Measurements from ENCODE around the gene CKMT1A.
"Not testable (repeated sequence)": the region's sequence is repeated elsewhere in the genome, so short reads cannot be mapped to it uniquely, and the experiment has no call there.

The CKMT1A gene

DNA sequence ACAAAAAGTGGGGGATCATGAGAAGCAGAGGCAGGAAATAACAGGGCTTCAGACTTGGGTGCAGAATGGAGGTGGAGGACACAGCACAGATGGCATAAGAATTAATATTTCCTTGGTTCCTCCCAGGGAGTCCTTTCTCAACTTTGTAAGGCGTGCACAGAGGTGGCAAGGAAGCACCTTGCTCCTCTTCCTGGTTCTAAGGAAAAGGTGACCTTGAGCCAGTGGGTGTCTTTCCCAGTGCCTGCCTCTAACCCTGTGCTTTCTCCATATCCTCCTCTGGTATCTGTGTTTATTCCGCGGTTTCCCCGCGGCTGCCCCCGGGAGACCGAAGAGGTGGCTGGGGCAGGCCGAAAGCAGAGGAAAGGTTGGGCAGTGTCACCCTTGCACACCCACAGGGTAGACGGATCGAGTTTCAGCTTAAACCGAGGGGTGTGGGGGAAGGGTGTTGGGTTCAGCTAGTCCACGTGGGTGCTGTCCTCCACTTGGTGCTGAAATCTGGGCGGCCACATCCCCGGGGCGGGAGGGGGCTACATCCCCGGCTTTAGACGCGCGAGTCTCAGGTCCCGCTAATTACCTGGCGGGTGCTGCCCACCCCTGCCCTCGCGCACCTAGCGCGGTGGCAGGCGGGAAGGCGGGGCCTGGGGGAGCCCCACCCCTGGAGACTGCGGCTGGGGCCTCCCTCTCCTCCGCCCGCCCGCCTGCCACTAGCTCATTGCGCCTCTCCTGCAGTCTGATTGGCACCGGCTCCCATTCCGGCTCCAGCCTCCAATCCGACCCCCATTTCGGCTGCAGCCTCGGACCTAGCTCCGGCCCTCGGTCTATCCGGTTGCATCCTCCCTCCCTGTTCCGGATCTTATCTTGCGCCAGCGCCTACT is at the start of gene CKMT1A:
Gene CKMT1A, plus strand, starts transcription at position 712 of the 875 bp plus-strand sequence. CDS start 192 bp downstream, outside the sequence.
- DNase-seq: not testable (repeated sequence)

DNA sequence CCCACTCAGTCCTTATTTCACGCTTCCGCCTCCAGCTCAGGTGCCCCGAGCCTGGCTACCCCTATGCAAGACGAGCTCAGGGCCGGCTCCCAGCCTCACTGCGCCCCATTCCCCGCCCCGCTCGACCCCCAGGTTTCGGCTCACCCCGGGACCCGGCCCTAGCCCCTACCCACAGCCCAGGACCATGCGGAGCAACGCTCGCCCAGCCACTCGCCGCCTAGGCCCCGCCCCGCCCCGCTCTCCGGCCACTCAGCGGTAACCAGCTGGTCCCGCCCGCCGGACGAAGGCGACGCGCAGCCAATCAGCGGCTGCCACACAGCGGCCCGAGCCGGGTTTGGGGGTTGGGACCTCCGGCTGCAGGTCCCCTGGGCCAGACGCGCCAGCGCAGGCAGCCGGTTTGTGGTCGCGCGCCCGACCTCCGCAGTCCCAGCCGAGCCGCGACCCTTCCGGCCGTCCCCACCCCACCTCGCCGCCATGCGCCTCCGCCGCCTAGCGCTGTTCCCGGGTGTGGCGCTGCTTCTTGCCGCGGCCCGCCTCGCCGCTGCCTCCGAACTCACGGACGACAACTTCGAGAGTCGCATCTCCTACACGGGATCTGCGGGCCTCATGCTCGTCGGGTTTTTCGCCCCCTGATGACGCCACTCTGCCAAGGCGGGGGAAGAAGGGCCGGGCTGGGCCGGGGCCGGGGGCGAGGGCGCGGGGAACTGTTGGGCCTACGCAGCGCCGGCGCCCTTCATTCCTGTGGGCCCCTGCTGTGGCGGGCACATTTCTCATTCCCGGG is 44.8 kb upstream of the CKMT1A start, which contains the start of gene CATSPER2:
Gene CATSPER2, minus strand, starts transcription at position 196 of the 781 bp plus-strand sequence. CDS start 783 bp downstream, outside the sequence.
- DNase-seq: no peak
- TF ChIP-seq POLR2A (IDR thresholded peaks at IDR 0.05; ENCODE audit: low read length) (no peak), GATA1 (IDR thresholded peaks at IDR 0.05; ENCODE audit: low read depth, low read length) (no peak)

DNA sequence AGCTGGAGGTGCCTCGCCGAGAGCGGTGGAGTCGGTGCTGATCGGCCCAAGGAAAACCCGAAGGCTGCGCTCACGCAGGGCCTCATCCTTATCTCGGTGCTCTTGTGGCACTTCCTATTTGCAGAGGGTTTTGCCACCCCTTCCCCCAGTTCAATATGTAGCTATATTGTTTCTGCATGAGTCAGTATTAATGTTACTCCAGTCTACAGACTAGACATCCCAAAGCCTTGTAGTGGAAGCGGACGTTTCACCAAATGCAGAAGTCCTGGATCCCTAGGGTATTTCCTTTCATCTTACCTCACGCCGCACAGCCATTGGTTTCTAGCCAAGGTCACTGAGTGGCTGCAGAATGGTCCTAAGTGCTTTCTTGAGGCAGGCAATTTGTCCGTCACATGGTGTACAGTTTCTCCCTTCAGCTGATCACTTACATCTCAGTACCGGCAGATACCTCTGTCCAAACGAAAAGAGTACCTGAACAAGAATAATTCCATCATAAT is 44.2 kb upstream of the CKMT1A start:
- DNase-seq: not testable (repeated sequence)

DNA sequence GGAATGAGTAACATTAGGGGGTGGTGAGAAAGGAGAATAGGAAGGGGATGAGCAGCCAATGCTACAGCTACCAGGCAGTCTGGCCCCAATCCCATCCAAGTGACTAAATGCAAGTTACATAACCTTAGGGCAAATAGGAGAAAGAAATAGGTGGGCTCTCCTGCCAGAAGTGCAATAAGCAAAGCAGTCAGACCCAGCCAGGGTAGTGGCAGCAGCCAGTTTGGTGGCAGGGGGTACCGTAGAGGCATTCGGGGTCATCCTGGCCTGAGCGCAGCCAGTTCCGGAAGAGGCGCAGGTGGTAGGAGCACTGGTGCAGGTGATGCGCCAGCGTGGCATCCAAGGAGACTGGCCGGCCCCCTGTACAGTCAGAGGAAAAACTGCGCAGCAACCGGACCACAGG is 33.9 kb upstream of the CKMT1A start:
- not testable (repeated sequence) for DNase-seq

DNA sequence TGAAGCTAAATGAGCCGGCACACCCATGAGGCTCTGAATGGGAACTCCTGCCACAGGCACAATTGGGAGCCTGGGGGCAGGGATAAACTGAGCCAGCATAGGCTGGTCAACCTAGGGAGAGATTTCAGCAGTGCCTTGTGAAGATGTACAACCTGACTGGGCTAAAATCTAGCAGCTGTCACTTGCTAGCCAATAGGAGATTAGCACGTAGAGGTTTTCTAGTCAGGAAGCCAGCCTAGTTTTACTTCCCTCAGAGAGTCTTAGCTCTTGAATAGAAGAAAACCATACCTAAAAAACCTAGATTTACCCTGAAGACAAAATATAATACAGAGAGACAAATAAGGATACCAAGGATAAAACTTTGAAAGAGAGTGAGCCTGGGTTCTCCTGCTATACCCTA is 31.4 kb upstream of the CKMT1A start:
- not testable (repeated sequence) for DNase-seq

DNA sequence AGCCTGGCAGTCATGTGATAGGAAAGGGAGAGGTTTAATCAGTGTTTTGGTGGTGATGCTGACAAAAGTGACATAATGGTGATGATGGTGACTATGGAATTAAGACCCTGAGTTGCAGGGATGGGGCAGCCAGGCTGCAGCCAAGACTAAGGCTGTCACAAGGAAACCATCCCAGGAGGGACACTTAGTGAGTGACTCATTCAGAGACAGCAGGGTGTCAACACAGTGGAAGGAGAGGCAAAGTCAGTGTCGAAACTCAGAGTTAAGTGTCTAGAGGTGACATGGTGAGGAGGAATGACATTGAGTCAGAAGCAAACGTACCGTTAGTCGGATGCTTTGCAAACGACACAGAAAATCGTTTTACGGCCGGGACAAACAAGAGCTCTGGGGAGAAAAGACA is 30.3 kb upstream of the CKMT1A start:
- not testable (repeated sequence) for DNase-seq

DNA sequence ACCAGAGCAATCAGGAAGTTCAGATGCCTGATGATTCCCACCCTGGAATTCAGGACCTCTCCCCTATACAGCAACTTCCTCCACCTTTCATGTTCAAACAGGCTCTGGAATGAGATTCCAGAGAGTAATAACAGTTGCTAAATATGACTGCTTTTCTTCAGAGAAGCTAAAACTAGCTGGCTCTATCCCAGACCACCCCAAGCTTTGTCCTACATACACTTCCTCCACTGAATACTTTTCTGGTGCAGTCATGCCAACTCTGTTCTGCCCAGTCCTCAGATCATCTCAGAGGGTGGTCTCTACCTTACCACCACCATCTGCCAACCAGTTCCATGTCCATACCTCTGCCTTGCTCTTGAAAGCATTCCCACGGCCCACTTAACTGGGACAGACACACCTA is 27.5 kb upstream of the CKMT1A start:
- DNase-seq: not testable (repeated sequence)

DNA sequence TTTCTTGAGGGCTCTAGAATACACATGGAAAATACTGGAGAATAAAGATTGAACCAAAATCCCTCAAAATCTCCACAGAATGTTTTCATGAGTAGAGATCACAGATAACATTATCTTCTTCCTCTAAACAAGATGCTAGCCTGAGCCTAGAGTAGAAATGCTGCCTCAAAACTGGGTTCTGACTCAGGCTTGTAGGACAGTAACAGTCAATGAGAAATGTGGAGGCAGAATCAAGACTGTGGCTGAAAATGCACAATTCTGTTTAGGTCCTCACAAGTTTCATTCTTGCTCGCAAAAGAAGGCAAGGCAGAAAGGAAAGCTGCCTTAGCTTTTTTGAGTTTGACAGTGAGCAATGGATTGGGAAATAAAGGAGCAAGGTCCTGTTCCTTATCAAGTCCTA is 19.5 kb upstream of the CKMT1A start:
- DNase-seq: not testable (repeated sequence)

DNA sequence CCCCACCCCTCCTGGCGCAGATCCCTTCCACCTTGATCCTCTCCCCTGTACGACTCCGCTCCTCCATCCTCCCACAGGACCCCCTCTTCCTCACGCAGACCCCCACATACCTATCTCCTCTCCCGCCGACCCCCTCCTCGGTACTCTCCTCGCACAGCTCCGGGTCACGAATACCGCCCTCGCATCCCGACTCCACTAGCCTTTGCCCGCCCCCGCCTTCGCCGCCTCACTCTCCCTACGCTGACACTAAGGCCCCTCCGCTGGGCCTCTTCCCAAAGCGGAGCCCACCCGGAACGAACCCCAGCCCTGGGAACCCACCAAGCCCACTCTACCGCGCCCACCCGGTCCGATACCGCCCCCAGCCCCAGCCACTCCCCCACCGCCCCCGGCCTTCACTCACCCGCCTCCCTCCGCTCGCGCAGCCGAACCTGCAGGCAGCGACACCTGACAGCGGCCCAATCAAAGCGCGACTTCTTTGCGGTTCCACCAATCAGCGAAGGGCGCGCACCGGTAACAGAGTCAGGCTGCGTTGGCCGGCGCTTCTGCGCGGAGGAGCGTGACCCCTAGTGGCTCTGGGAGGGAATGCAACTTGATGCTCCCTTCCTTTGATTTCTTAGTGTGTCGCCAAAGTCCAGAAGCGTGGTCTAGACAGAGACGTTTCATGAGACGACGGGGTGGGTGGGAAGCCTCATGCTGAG is 3.9 kb upstream of the CKMT1A start:
- DNase-seq: not testable (repeated sequence)

DNA sequence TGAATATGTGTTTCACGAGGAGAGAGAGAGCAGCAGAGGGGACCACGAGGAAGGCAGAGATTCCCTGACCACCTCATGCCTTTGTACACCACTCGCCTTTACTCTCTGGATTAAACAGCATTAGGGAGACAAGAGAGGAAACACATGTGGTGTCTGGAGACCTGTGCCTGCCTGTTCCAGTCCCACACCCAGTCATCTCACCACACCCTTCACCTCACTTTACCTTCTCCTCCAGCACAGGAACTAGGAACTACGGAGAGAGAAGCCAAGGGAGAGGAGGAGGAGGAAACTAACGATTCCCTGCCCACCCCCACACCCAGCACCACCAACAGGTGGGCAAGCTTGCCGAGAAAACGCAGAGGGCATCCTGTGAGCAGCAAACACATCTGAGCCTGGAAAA is 980 bp upstream of the CKMT1A start:
- DNase-seq: not testable (repeated sequence)

DNA sequence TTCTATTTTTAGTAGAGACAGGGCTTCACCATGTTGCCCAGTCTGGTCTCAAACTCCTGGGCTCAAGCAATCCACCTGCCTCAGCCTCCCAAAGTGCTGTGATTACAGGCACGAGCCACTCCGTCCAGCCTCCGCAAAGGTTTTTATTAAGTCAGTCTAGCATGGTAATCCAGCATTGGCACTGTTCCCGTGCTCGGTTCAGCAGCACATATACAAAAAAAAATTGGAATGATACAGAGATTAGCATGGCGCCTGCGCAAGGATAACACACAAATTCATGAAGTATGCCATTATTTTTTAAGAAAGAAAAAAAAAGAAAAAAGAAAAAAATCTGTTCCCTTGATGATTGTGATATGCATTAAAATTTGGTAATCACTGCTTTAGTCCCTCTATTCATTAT is 8.5 kb downstream of the CKMT1A start:
- no peak for TF ChIP-seq POLR2A (IDR thresholded peaks at IDR 0.05; ENCODE audit: low read length)
- TF ChIP-seq GATA1 (IDR thresholded peaks at IDR 0.05; ENCODE audit: low read depth, low read length): no peak
- DNase-seq: no peak

DNA sequence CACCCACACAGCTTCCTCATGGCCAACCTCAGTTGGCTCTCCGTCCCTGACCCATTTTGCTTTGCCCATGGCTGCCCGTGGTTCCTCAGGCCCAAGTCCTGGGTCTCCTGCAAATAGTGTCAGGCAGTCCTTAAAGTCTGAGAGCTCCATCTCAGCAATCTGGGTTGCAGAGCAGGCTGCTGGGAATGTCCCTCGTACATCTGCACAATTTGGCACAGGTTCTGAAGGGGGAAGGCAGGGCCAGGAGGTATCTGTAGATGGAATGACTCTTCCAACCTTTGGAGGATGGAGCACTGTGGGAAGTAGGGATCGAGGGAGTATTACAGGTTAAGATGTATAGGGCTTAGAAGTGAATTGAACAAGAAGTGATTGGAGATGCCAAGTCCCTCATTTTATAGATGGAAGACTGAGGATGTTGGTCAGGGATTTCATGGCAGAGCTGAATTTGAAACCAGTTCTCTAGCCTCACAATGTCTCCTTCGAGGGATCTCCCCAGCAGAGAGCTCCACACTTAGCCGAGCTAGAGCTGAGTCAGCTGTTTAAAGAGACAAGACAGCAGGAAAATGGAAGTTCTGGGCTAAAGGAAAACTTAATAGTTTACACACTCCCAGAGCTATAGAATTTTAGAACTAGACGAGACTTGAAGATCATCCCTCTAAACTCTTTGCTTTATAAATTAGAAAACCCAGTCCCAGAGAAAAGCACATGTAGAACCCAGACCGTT is 9.2 kb downstream of the CKMT1A start:
- no peak for TF ChIP-seq POLR2A (IDR thresholded peaks at IDR 0.05; ENCODE audit: low read length)
- TF ChIP-seq GATA1 (IDR thresholded peaks at IDR 0.05; ENCODE audit: low read depth, low read length): no peak
- DNase-seq: no peak

DNA sequence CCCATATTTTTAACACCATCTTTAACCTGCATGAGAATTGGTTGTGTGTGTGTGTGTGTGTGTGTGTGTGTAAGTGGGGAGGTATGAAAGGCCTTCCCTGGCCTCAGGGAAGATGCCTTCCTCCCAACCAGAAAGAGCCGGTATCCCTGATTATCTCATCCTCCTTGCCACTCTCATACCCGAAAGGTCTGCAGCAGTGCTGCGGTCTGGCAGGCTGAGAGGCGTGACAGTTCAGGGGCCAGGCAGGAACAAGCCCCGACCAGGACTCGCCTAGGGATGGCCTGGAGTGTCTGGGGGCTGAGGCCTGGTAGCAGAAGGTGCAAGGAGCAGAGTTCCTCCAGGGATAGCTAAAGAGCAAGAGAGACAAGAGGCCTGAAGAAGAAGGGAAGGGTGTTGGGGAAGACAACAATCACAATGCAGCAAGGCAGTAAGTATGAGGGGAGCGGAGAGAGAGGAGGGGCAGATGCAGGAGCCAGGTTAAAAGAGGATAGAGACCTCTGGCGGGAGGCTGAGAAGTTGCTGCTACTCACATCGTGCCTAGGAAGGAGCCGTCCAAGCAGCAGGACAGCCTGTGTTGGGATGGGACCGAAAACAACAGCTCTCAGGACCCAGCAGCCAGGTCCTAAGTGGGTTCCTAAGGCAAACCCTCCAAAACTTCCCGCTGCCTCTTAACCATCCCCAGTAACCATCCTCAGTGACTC is 16.9 kb downstream of the CKMT1A start:
- DNase-seq: not testable (repeated sequence)

DNA sequence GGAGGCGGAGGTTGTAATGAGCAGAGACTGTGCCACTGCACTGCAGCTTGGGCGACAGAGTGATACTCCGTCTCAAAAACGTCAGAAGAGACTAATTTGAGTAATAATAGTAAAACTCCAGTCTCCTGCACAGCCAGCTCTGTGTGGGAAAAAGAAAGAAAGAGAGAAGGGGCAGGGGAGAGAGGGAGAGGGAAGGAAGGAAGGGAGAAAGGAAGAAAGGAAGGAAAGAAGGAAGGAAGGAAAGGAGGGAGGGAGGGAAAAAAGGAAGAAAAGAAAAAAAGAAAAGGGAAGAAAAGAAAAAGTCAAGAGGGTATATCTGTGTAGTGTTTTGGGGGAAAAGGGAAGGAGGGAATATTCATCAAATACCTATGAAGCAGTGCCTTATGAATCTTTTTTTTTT is 29.5 kb downstream of the CKMT1A start:
- TF ChIP-seq POLR2A (IDR thresholded peaks at IDR 0.05; ENCODE audit: low read length) (no peak), GATA1 (IDR thresholded peaks at IDR 0.05; ENCODE audit: low read depth, low read length) (no peak)
- no peak for DNase-seq

DNA sequence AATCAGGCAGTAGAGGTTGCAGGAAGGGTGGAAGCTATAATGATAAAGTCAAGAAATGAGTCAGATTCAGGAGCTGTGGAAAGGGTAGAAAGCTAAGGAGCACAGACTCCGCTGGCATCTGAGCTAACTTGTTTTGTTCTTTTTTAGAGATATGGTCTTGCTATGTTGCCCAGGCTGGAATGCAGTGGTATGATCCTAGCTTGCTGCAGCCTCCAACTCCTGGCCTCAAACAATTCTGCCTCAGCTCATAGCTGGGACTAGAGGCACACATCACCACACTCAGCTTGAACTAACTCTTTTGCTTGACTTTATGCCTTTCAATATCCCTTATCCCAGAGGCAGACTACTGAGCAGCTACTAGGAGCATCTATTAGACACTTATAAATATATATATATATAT is 32.6 kb downstream of the CKMT1A start:
- not testable (repeated sequence) for DNase-seq

DNA sequence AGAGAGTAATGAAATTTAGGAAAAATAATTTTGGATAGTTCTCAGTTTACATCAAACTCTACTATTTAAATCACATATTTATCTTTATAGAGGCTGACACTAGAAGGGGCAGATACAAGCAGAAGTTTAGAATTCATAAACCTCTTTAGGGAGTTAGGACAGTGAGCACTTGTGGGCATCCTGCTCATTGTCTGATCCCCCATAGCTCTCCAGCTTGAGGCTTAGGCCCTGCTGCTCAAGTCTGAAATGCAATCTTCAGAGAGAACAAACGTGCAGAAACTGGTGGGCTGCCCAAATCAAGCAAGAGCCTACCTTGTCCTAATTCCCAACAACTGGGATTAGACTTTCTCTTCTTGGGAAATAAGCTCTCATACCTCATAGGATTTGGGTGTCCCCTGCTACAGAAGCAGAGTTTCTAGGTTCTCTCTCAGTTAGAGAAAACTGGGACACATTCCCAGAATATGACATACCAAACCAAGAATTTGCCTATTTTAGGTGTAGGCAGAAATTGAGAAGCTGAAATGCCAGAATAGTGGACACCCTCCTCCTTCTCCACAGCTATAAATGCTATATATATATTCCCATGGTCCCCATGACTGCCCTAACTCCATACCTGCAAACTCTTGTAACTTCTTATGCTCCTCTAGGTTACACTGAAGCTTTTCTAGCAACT is 34.5 kb downstream of the CKMT1A start:
- DNase-seq: not testable (repeated sequence)
